ENCODE data around the gene TRMT10B.

Gene TRMT10B

DNA sequence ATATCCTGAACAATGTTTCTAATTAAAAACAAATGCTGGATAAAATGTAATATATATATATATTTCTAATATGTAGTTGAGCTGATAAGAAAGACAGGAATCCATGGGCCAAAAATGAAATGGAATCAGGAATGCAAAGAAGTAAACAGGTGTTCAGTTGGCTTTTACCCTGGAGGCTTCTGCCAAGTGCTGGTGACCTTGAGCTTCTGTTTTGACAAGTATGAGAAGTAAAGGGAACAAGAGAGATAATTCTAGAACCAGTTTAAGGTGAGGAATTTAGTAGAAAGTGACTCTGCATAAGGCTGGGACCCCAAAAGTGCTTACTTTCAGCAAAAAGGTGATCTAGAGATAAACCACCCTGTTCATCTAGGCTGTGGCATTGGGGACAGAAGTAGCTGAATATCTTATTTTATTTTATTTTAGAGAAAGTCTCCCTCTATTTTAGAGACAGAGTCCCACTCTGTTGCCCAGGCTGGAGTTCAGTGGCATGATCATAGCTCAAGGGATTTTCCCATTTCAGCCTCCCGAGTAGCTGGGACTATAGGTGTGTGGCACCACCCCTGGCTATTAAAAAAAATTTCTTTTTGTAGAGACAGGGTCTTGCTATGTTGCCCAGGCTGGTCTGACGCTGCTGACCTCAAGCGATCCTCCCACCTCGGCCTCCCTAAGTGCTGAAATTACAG lies 74.0 kb downstream of the TRMT10B start:
- peaks cover 31% of the 10 kb centered on the region for H3K36me3 ChIP-seq
- DNase-seq, result no peak
- no peaks in the 10 kb centered on the region for H3K9me3 ChIP-seq (ENCODE audit: severe bottlenecking)
- H3K4me3 ChIP-seq (ENCODE audit: low read depth, low read length), result no peak overlapping the region
- no peak for TF ChIP-seq CTCF (IDR thresholded peaks at IDR 0.05; ENCODE audit: low read depth, low read length)
- no peaks in the 10 kb centered on the region for H3K27me3 ChIP-seq (ENCODE audit: insufficient read depth, low read depth, severe bottlenecking)
- no peak overlapping the region for H3K27ac ChIP-seq
